ENCODE data around the gene ITPKA. TPM values are rescaled to one million over a fixed set of nuclear protein-coding genes. Genes with fewer than 3 reads are reported as not detected.

Gene ITPKA
- total RNA-seq, 4 donors from 2014 or later: 0.19 to 0.76 (median 0.57) TPM; not detected in 1

GRCh38 chr15:41504751-41505492 is 11.2 kb downstream of the ITPKA start:
- Histone ChIP-seq H3K36me3 (no peaks in the 10 kb centered on the region), H3K27me3 (peaks cover 14 to 89% (median 17%) of the 10 kb centered on the region in 4 donors), H3K4me3 (no peak overlapping the region), H3K4me1 (peaks cover 25 to 39% (median 30%) of the 10 kb centered on the region in 3 donors), H3K9me3 (no peaks in the 10 kb centered on the region), H3K27ac (no peak overlapping the region)
- WGBS, 2 donors: 70 to 82% methylated on average over 2 to 3 of the region's 13 CpGs
- DNase-seq: no peak
- intact Hi-C loops (cut with DNase I): no loop called here
- TF ChIP-seq, protein P1, sequence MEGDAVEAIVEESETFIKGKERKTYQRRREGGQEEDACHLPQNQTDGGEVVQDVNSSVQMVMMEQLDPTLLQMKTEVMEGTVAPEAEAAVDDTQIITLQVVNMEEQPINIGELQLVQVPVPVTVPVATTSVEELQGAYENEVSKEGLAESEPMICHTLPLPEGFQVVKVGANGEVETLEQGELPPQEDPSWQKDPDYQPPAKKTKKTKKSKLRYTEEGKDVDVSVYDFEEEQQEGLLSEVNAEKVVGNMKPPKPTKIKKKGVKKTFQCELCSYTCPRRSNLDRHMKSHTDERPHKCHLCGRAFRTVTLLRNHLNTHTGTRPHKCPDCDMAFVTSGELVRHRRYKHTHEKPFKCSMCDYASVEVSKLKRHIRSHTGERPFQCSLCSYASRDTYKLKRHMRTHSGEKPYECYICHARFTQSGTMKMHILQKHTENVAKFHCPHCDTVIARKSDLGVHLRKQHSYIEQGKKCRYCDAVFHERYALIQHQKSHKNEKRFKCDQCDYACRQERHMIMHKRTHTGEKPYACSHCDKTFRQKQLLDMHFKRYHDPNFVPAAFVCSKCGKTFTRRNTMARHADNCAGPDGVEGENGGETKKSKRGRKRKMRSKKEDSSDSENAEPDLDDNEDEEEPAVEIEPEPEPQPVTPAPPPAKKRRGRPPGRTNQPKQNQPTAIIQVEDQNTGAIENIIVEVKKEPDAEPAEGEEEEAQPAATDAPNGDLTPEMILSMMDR (IDR thresholded peaks at IDR 0.05): no peak
- no peak for TF ChIP-seq POLR2A (IDR thresholded peaks at IDR 0.05)

DNA sequence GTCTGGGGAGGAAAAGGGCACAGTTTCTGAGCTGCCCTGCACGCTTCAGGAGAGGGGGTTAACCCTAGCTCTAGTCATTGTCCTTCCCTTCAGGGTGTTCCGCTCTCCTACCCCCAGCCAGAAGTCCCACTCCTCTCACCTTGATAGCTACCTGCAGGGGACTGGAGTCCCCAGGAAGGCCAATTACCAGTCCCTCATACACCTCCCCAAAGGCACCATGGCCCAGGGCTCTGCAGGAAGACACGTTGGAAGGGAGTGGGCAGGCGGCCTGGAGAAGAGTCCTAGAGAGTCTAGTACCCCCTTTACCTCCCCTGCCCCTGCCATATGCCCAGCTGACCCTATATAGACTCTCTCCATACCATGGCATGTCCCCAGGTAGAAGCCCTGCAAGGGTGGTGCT is 12.1 kb downstream of the ITPKA start:
- Histone ChIP-seq H3K27ac (no peak overlapping the region), H3K4me1 (peaks cover 25 to 40% (median 30%) of the 10 kb centered on the region in 3 donors), H3K9me3 (no peaks in the 10 kb centered on the region), H3K36me3 (no peaks in the 10 kb centered on the region), H3K27me3 (peaks cover 14 to 89% (median 17%) of the 10 kb centered on the region in 4 donors), H3K4me3 (no peak overlapping the region)
- 82% methylated on average over 3 to 4 of the region's 4 CpGs for WGBS, 2 donors
- no peak for TF ChIP-seq POLR2A (IDR thresholded peaks at IDR 0.05)
- TF ChIP-seq, protein P1 (IDR thresholded peaks at IDR 0.05): no peak
- no peak for DNase-seq
- intact Hi-C loops (cut with DNase I): no loop called here

- TF ChIP-seq, protein P1 (IDR thresholded peaks at IDR 0.05): no peak
- TF ChIP-seq POLR2A (IDR thresholded peaks at IDR 0.05): no peak
These were observed 13.2 kb downstream of the ITPKA start for GRCh38 chr15:41506796-41507341.

GRCh38 chr15:41507820-41508290 is 14.2 kb downstream of the ITPKA start:
- no peak for TF ChIP-seq POLR2A (IDR thresholded peaks at IDR 0.05)
- TF ChIP-seq, protein P1 (IDR thresholded peaks at IDR 0.05): no peak
- Histone ChIP-seq H3K4me1 (peaks cover 17 to 41% (median 28%) of the 10 kb centered on the region in 3 donors), H3K36me3 (no peaks in the 10 kb centered on the region), H3K27ac (no peak overlapping the region), H3K27me3 (peaks cover 7 to 89% (median 15%) of the 10 kb centered on the region in 4 donors), H3K9me3 (no peaks in the 10 kb centered on the region), H3K4me3 (no peak overlapping the region)
- intact Hi-C loops (cut with DNase I): no loop called here
- WGBS, 2 donors: 20 to 48% methylated on average over 3 to 6 of the region's 7 CpGs
- no peak for DNase-seq

More at GRCh38 chr15:41506796-41507341, 13.2 kb downstream of the ITPKA start:
- H3K27me3 ChIP-seq: peaks cover 13 to 89% (median 16%) of the 10 kb centered on the region in 4 donors
- H3K9me3 ChIP-seq: no peaks in the 10 kb centered on the region
- 69 to 84% methylated on average over 6 to 10 of the region's 10 CpGs for WGBS, 2 donors
- DNase-seq: no peak
- H3K36me3 ChIP-seq: no peaks in the 10 kb centered on the region
- no peak overlapping the region for H3K4me3 ChIP-seq
- H3K27ac ChIP-seq: no peak overlapping the region
- intact Hi-C loops (cut with DNase I): no loop called here
- H3K4me1 ChIP-seq: peaks cover 20 to 41% (median 28%) of the 10 kb centered on the region in 3 donors

GRCh38 chr15:41510728-41511127 is 17.1 kb downstream of the ITPKA start:
- Histone ChIP-seq H3K4me3 (peak overlapping the region in 2 of 4 donors; percentile 43 to 60), H3K4me1 (peaks cover 21 to 42% (median 27%) of the 10 kb centered on the region in 3 donors), H3K9me3 (no peaks in the 10 kb centered on the region), H3K36me3 (no peaks in the 10 kb centered on the region), H3K27me3 (peaks cover 7 to 78% (median 21%) of the 10 kb centered on the region in 4 donors), H3K27ac (no peak overlapping the region)
- intact Hi-C loops (cut with DNase I): no loop called here
- no peak for DNase-seq
- TF ChIP-seq POLR2A (IDR thresholded peaks at IDR 0.05): no peak
- TF ChIP-seq, protein P1 (IDR thresholded peaks at IDR 0.05): no peak
- 64 to 75% methylated on average over 5 to 6 of the region's 7 CpGs for WGBS, 2 donors
